Measurements from ENCODE around the gene SLC51B. TPM values are rescaled to one million over a fixed set of nuclear protein-coding genes. Genes with fewer than 3 reads are reported as not detected.

SLC51B gene
- total RNA-seq, 1 experiment from 2014 or later: not detected

DNA sequence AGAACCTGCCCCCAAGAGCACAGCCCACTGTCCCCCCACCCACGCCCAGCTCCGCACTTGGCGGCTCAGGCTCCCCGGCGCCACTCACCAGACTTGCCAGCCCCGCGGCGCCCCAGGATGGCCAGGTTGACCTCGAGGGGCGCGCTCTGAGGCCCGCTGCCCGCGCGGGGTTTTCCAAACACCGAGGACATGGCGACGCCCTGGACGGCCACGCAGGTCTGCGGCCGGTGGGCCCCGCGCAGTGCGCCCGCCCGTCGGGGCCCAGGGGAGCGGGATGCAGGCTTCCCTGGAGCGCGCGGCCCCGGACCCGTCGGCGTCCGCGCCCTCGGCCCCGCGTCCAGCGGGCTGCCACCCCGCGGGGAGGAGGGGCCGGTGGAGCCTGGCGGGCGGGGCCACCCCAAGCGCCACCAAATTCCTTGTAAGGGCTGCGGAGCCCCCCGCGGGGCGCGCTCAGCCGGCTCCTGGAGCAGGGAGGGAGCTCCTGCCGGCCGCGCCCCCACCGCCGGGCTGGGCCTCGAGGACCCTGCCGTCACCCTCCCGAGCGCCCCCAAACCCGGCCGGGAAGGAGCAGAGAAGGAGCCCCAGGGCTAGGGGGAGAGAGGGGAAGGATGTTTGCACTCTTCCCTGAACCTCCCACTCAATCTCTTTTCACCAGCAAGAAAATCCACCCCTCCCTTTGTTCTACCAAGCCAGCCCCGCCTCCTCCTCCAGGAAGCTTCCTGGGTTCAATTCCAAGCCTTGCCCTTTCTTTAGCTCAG, 22.6 kb downstream of the SLC51B start, which contains the start of gene RASL12:
Gene RASL12 (minus strand): TSS at position 347 of the 758 bp plus-strand sequence. CDS start 156 bp downstream, at position 191.
- ATAC-seq (no peak), DNase-seq (ENCODE audit: low read depth, low spot score) (no peak)
- POLR2A ChIA-PET: no interaction called here
- no peaks in the 10 kb centered on the region for H3K4me1 ChIP-seq (ENCODE audit: control insufficient read depth in 1 of 2, insufficient read depth in 2 of 2, low read length in 2 of 2)
- no peaks in the 10 kb centered on the region for H3K9me2 ChIP-seq (ENCODE audit: insufficient read depth)
- no peaks in the 10 kb centered on the region for H3K36me3 ChIP-seq (ENCODE audit: control insufficient read depth in 1 of 2, insufficient read depth in 2 of 2, low read length in 2 of 2)
- H3K9ac ChIP-seq (ENCODE audit: low read length): no peak within 1 kb of the TSS
- RAD21 ChIA-PET (ENCODE audit: low non-redundant PET in 1 of 2, low total read pairs in 2 of 2, uncharacterized antibody in 2 of 2, unreplicated experiment in 2 of 2): no interaction called here
- H3K4me3 ChIP-seq (replicated peaks in 1 of 2; ENCODE audit: low read depth in 1 of 2, low read length in 2 of 2): no peak within 1 kb of the TSS
- no peaks in the 10 kb centered on the region for H4K20me1 ChIP-seq (ENCODE audit: insufficient read depth)
- H3K79me2 ChIP-seq (ENCODE audit: insufficient read depth, low read length): no peaks in the 10 kb centered on the region
- no peak within 1 kb of the TSS for H3K4me2 ChIP-seq (ENCODE audit: low read length)
- H3K9me3 ChIP-seq (ENCODE audit: control insufficient read depth in 1 of 2, insufficient read depth in 1 of 2, low read depth in 1 of 2, low read length in 2 of 2): no peaks in the 10 kb centered on the region
- H2AFZ ChIP-seq (ENCODE audit: low read depth, low read length, poor library complexity, severe bottlenecking): no peak within 1 kb of the TSS
- H3K27ac ChIP-seq (ENCODE audit: low read depth, low read length): no peak within 1 kb of the TSS
- CTCF ChIA-PET: no interaction called here
- BruUV-seq (replicated peaks): no TSS peak
- intact Hi-C loops (cut with micrococcal nuclease): no loop called here
- no peaks in the 10 kb centered on the region for H3K27me3 ChIP-seq (ENCODE audit: insufficient read depth, low read length)
- TF ChIP-seq, protein P1, sequence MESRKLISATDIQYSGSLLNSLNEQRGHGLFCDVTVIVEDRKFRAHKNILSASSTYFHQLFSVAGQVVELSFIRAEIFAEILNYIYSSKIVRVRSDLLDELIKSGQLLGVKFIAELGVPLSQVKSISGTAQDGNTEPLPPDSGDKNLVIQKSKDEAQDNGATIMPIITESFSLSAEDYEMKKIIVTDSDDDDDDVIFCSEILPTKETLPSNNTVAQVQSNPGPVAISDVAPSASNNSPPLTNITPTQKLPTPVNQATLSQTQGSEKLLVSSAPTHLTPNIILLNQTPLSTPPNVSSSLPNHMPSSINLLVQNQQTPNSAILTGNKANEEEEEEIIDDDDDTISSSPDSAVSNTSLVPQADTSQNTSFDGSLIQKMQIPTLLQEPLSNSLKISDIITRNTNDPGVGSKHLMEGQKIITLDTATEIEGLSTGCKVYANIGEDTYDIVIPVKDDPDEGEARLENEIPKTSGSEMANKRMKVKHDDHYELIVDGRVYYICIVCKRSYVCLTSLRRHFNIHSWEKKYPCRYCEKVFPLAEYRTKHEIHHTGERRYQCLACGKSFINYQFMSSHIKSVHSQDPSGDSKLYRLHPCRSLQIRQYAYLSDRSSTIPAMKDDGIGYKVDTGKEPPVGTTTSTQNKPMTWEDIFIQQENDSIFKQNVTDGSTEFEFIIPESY (IDR thresholded peaks at IDR 0.05; ENCODE audit: extremely low read depth, insufficient replicate concordance, low read length): no peak
- TF ChIP-seq, protein P2, sequence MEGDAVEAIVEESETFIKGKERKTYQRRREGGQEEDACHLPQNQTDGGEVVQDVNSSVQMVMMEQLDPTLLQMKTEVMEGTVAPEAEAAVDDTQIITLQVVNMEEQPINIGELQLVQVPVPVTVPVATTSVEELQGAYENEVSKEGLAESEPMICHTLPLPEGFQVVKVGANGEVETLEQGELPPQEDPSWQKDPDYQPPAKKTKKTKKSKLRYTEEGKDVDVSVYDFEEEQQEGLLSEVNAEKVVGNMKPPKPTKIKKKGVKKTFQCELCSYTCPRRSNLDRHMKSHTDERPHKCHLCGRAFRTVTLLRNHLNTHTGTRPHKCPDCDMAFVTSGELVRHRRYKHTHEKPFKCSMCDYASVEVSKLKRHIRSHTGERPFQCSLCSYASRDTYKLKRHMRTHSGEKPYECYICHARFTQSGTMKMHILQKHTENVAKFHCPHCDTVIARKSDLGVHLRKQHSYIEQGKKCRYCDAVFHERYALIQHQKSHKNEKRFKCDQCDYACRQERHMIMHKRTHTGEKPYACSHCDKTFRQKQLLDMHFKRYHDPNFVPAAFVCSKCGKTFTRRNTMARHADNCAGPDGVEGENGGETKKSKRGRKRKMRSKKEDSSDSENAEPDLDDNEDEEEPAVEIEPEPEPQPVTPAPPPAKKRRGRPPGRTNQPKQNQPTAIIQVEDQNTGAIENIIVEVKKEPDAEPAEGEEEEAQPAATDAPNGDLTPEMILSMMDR (IDR thresholded peaks at IDR 0.05 in 2 of 3, conservative IDR thresholded peaks at IDR 0.05 in 1 of 3; ENCODE audit: borderline replicate concordance in 1 of 3, insufficient read depth in 1 of 3, low read depth in 2 of 3, low read length in 2 of 3): no peak
- TF ChIP-seq FOSL1 (IDR thresholded peaks at IDR 0.05; ENCODE audit: low read depth) (no peak), POLR2A (IDR thresholded peaks at IDR 0.05; ENCODE audit: borderline replicate concordance, extremely low read depth, insufficient read depth, insufficient read length) (no peak), SRF (IDR thresholded peaks at IDR 0.05; ENCODE audit: low read depth) (no peak), EZH2 (IDR thresholded peaks at IDR 0.05) (no peak), JUND (IDR thresholded peaks at IDR 0.05) (no peak)
- TF ChIP-seq, protein P3, sequence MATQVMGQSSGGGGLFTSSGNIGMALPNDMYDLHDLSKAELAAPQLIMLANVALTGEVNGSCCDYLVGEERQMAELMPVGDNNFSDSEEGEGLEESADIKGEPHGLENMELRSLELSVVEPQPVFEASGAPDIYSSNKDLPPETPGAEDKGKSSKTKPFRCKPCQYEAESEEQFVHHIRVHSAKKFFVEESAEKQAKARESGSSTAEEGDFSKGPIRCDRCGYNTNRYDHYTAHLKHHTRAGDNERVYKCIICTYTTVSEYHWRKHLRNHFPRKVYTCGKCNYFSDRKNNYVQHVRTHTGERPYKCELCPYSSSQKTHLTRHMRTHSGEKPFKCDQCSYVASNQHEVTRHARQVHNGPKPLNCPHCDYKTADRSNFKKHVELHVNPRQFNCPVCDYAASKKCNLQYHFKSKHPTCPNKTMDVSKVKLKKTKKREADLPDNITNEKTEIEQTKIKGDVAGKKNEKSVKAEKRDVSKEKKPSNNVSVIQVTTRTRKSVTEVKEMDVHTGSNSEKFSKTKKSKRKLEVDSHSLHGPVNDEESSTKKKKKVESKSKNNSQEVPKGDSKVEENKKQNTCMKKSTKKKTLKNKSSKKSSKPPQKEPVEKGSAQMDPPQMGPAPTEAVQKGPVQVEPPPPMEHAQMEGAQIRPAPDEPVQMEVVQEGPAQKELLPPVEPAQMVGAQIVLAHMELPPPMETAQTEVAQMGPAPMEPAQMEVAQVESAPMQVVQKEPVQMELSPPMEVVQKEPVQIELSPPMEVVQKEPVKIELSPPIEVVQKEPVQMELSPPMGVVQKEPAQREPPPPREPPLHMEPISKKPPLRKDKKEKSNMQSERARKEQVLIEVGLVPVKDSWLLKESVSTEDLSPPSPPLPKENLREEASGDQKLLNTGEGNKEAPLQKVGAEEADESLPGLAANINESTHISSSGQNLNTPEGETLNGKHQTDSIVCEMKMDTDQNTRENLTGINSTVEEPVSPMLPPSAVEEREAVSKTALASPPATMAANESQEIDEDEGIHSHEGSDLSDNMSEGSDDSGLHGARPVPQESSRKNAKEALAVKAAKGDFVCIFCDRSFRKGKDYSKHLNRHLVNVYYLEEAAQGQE (IDR thresholded peaks at IDR 0.05; ENCODE audit: low read depth): no peak

Measured in HCT116 (cell line).